Frontal cortex (tissue), 4 donors: Measurements from ENCODE around the gene GRAMD2B. TPM values are rescaled to one million over a fixed set of nuclear protein-coding genes. Genes with fewer than 3 reads are reported as not detected.
"Not testable (repeated sequence)": the region's sequence is repeated elsewhere in the genome, so short reads cannot be mapped to it uniquely, and the experiment has no call there.

Source experiments
- DNase-seq, 2 donors: peaks; one replicate each; pipeline ENCODE4 v3.0.0; 2012; ENCODE audit warnings: low spot score in 2 of 2
- FAIRE-seq: peaks from 2 replicates; lab custom pipeline; 2012; peaks lifted over from hg19 to GRCh38; lab: Jason Lieb, UNC
- total RNA-seq: library from RNA; depleted of rRNA; stranded (reverse); fragments of >200 nt; gene quantifications from one replicate; pipeline ENCODE4 v1.2.3, GENCODE V29; 2014
- donor health status: control.
- donor health status: control.
- donor health status: control.

GRAMD2B gene, protein sequence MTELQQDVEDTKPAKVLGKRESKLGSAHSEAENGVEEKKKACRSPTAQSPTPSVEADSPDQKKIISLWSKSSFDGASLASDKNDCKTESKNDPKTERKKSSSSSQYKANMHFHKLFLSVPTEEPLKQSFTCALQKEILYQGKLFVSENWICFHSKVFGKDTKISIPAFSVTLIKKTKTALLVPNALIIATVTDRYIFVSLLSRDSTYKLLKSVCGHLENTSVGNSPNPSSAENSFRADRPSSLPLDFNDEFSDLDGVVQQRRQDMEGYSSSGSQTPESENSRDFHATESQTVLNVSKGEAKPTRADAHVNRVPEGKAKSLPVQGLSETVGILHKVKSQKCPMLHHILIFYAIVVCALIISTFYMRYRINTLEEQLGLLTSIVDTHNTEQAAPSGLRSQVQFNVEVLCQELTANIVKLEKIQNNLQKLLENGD
- 6.5 TPM for total RNA-seq

DNA sequence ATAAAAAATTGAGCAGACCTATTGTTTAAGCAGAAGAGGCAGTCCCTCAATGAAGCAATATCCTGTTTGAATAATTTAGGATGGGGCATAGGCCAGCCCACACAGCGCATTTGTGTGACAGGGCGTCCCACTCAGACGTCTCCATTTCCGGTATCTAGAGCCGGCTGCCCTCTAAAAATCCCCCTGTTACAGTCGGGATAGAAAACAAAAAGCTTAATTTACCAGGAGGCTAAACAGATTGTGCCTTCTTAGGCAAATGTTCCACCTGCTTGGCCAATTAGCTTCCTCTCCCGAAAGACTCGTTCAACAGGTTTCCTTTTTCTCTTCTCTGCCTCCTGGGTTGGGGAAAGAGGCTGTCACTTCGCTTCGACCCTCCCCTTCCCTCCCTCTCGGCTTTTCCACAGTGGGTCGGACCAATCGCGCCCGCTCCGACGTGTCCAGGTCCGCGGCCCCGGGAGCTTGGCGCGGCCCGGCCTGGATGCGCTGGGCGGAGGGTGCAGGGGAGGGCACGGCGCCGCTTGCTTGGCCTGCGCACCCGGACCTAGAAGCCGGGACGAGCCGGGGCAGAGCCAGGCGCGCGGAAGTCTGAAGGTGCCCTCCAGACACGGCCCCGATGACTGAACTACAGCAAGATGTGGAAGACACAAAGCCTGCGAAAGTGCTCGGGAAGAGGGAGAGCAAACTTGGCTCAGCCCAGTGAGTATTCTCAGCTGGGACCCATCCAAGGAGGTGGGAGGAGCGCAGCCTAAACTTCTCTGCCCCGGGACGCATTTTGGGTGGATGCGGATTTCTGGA, at the start of gene GRAMD2B:
Gene GRAMD2B (plus strand): TSS at position 416 of the 795 bp plus-strand sequence. CDS start 198 bp downstream, at position 614.
- FAIRE-seq (no peak), DNase-seq (peak; percentile 57 to 60)

DNA sequence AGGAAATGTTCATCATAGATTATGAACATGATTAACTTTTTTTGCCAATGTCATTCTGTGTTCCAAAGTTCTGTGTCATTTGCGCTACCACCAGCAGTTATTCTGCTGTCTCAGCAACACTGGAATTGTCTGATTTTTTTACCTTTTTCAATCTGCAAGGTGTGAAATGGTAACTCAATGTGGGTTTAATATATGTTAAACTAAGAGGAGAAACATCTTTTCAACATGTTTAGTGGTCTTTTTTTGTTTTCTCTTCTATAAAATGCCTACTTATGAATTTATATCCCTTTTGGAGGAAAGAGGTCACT, 49.1 kb upstream of the GRAMD2B start:
- no peak for FAIRE-seq
- DNase-seq, result no peak

DNA sequence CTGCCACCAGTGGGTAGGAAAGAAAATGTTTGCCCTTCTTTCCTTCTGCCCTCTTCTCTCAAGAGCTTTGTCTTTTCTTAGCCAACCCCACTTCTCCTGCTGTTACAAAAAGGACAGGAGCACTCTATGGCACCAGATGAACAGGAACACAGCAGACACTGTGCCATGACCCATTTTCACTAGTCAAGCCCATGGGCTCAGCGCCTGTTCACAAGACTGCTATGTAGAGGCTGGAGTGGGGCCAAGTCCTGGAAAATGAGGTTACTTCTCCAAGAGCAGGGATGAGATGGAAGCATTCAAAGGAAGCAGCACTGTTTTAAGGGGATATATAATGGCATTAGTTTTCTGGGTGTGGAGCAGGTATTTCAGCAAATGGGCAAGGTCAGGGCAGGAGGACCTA, 46.8 kb upstream of the GRAMD2B start:
- FAIRE-seq (no peak), DNase-seq (no peak)

DNA sequence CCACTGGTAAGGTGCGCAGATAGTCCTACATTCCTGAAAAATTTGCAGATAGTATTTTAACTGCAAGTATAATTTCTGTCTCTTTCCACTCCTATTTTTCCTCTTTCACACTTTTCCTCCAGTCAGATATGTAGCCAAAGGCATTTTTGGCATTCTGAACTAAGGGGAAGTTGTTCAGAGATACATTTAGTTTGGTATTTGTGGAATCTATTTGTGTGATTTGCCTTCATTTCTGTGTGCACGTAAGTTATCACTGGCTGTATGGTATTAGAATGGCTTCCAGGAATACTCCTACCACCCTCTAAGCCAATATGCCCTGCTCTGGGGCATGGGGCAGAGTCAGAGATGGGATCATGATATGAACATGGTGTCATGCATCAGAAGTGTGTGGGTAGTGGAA, 45.8 kb upstream of the GRAMD2B start:
- FAIRE-seq, result no peak

DNA sequence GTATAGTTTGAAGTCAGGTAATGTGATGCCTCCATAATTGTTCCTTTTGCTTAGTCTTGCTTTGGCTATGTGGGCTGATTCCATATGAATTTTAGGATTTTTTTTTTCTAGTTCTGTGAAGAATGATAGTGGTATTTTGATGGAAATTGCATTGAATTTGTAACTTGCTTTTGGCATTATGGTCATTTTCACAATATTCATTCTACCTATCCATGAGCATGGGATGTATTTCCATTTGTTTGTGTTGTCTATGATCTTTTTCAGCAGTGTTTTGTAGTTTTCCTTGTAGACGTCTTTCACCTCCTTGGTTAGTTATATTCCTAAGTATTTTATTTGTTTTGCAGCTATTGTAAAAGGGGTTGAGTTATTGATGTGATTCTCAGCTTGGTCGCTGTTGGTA, 42.9 kb upstream of the GRAMD2B start:
- not testable (repeated sequence) for FAIRE-seq, DNase-seq

More for the DNA sequence above, 45.8 kb upstream of the GRAMD2B start:
- DNase-seq, result no peak

DNA sequence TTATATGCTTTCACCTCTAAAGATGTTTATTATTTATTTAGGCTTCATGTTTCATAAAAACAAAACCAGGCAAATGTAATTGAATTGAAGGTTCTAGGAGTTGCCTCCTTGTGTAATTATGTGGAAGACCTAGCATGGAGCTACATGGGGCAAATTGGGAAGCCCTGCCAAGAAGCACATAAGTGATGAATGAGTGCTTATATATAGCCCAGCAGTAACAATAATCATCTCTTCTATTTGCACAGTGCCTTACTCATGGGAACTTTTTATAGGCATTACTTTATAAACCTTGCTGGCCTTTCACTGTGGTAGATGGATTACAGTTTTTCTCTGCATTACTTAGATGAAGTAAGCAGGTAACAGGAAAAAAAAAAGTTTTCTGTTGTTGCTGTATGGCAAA, 40.0 kb upstream of the GRAMD2B start:
- DNase-seq, result no peak
- no peak for FAIRE-seq

DNA sequence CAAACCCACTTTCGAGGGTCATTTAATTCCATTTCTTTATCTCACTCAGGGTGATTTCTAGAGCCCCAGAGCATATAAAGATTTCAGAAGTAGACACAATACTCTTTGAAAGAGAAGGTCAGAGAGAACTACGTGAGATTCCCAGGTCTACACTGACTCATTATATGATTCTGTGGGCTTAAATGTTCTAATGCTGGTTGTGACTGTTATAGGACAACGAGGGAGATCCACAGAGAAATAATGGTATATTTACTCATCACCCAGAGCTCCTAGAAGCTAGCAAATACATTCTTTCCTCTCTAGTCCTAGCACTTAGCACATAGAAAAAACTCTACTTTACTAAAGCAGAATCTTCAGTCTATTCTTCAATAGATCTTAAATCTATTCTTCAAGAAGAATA, 39.4 kb upstream of the GRAMD2B start:
- DNase-seq (no peak), FAIRE-seq (no peak)

DNA sequence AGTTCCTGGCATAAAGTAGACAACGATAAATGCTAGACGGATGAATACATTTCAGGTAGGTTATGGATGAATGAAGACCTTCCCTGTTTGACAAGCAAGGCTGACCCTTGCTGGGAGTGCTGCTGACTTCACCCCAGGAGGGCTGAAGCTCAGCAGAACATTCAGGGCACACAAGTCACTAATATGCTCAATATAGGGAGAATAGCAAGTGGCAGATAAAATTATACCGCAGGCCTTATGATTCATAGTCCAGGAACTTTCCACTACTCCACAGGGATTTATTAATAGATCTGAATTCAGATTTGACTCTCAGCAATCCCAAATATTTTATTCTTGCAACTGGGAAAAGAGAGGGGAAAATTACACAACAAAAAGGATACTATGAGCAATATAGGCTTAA, 38.2 kb upstream of the GRAMD2B start:
- FAIRE-seq, result no peak
- no peak for DNase-seq

DNA sequence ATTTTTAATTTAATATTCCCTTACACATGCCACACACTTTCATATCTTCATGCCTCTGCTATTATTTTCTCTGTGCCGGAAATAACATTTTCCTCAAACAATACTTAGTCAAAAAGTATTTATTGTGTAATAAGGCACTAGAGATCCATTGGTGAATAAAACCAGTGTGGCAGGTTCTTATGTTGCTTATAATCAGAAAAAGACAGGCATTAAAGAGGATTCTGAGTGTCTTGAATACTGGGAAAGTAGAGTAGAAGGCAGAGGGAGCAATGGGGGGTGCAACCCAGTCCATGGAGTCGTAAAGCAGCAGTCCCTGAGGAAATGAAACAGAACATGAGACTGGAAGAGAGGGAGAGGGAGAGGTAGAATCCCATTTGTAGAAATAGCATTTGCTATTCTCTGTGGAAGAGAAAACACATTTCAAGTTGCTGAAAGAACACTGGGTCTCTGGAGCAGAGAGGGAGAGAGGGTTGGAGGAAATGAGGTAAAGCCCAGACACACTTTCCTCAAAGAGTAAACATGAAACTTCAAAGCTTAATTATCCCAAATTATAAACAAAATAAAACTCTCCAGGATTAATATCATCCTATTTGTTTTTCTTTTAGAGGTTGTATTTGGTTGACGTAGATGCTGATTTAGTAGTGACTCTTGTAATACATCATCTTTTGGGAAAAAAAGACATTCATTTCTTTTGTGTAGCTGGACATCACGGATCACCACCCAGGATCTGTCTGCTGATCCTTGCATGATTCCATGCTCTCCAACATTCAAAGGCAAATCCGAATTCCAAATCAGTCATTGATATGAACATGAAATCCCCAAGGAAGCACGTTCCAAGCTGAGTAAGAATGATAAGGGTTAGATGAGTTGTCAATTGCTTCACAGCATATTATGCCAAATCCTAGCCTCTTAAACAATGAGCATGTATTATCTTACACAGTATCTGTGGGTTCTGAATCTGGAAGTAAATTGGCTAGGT, 37.4 kb upstream of the GRAMD2B start:
- FAIRE-seq (no peak), DNase-seq (no peak)

DNA sequence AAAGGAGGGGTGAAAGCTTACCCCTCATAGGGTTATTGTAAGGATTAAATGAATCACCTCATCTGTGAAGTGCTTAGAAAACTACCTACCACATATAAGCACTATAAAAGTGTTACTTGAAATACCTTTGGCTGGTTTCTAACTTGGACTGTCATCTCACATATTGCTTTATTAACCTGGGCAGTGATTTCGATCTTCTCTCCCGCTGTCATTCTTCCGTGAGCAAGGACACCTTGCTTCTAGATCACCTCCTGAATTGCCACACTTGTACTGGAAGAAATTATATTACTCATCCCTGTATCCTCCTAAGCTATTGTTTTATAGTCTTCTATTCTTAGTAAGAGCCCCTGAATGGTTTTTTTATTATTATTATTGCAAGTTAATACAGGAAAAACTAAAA, 34.0 kb upstream of the GRAMD2B start:
- FAIRE-seq (no peak), DNase-seq (no peak)

DNA sequence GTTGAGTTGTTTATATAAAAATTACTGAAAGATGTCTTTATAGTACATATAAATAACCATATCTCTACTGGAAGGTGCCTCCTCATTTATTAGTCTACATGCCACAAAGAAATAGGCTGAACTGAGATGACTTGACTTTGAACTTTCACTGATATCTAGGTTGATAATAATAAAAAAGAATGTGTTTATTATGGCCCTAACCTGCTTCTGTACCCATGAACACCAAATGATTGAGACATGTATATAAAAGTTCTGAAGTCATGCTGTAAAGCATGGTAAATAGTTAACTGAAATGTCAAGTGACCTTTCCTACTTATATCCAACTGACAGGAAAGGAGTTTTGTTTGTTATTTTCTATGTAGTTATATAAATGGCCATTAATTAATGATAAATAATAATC, 33.2 kb upstream of the GRAMD2B start:
- FAIRE-seq, result no peak
- DNase-seq, result no peak

DNA sequence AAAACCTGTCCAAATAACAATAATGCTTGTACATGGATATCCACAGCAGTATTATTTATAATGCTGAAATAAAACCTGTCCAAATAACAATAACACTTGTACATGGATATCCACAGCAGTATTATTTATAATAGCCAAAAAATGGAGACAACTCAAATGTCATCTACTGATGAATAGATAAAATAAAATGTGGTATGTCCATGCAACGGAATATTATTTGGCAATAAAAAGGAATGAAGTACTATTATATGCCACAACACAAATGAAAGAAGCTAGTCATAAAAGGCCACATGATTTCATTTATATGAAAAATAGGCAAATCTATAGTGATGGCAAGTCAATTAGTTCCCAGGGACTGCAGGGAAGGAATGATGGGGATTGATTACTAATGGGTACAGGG, 31.8 kb upstream of the GRAMD2B start:
- DNase-seq, result no peak
- FAIRE-seq, result no peak

DNA sequence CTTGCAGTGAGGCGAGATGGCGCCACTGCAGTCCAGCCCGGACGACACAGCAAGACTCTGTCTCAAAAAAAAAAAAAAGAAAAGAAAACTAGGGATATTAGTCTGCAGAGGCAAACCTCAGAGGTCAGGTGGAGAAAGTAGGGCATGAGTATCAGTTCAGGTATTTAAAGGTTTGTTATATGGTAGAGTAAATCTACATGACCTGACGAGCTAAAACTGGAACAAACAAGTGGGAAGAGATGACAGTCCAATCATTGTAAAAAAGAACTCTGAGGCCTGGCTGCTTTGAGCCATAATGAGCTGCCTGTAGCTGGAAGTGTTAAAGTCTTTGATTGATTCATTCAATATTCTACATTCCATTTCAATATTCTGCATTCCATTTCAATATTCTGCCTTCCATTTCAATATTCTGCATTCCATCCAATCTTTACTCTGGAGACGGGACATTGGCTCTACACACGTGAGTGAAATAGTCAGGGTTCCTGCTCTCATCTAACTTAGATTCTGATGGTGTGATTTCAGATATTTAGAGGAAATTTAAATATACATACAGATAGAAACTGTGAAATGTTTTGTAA, 28.9 kb upstream of the GRAMD2B start:
- FAIRE-seq (no peak), DNase-seq (no peak)

DNA sequence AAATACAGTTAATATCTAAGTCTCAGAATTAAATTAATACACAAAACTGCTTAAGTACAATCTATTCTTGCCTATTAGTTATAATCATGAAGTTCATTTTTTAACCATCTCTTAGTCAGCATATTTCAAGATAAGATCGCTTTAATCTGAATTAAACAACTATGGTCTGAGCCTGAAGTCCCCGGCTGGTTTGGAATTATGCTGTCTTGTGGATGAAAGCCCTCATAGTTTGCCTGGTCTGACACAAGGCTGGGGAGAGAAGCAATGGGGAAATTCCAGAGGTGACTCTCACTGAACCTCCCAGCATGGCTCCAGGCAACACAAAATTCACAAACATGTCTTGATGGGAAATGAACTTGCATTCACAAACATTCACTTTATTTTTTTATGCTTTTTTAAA, 28.0 kb upstream of the GRAMD2B start:
- DNase-seq, result no peak
- FAIRE-seq, result no peak

DNA sequence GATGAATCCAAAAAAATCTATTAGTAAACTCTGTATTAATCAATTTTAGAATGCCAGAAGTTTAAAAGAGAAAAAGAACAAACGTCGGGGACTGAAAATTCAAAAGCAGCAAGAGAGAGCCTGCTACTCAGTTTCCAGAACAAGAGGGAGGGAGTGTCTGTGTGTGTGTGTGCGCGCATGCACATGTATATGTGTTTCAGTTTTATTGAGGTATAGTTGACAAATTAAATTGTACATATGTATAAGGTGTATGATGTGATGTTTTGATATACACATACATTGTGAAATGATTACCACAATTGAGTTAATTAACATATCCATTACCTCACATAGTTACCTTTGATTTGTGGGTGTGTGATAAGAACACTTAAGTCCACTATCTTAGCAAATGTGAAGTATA, 27.6 kb upstream of the GRAMD2B start:
- no peak for FAIRE-seq
- no peak for DNase-seq

DNA sequence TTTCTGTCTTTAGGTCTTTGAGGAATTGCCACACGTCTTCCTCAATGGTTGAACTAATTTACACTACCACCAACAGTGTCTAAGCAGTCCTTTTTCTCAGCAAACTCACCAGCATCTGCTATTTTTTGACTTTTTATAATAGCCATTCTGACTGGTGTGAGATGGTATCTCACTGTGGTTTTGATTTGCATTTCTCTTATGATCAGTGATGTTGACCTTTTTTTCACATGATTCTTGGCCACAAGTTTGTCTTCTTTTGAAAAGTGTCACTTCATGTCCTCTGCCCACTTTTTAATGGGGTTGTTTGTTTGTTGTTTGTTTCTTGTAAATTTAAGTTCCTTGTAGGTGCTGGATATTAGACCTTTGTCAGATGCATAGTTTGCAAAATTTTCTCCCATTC, 26.5 kb upstream of the GRAMD2B start:
- DNase-seq, FAIRE-seq: not testable (repeated sequence)

DNA sequence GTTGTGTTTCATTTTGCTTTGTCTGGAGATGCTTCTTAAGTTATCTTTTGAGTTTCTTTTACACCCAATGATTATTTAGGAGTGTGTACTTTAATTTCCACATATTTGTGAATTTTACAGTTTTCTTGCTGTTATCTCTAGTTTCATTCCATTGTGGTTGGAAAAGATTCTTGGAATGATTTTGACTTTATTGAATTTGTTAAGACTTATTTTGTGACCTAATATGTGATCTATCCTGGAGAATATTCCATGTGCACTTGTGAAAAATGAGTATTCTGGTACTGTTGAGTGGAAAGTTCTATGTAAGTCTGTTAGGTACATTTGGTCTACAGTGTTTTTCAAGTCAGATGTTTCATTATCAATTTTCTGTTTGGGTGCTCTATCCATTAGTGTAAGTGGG, 24.4 kb upstream of the GRAMD2B start:
- no peak for FAIRE-seq
- no peak for DNase-seq

DNA sequence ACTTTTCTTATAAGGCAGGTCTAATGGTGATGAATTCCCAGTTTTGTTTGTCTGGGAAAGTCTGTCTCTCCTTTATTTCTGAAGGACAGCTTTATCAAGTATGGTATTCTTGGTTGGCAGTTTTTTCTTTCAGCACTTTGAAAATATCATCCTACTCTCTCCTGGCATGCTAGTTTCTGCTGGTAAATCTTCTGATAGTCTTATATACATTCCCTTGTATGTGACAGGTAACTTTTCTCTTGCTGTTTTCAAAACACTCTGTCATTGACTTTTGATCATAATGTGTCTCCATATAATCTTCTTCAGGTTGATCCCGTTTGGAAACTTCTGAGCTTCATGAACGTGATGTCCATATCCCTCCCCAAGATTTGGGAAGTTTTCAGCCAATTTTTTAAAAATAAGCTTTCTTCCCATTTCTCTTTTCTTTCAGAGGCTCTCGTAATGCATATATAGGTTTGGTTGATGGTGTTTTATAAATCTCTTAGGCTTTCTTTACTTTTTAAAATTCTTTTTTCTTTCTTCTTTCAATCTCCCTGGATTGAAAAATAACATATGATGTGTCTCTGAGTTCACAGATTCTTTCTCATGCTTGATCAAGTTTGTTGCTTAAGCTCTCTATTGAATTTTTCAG, 22.5 kb upstream of the GRAMD2B start:
- DNase-seq (no peak), FAIRE-seq (no peak)
